Measurements from ENCODE around the gene FAM135A.

- no peak for TF ChIP-seq CTCF (conservative IDR thresholded peaks at IDR 0.05)
- TF ChIP-seq EZH2 (IDR thresholded peaks at IDR 0.05; ENCODE audit: low read depth): no peak
These were observed 150.2 kb downstream of the FAM135A start for GRCh38 chr6:70563530-70563929.

All from PC-9 (cell line).